ENCODE measurements around the gene CIT.

CIT gene

DNA sequence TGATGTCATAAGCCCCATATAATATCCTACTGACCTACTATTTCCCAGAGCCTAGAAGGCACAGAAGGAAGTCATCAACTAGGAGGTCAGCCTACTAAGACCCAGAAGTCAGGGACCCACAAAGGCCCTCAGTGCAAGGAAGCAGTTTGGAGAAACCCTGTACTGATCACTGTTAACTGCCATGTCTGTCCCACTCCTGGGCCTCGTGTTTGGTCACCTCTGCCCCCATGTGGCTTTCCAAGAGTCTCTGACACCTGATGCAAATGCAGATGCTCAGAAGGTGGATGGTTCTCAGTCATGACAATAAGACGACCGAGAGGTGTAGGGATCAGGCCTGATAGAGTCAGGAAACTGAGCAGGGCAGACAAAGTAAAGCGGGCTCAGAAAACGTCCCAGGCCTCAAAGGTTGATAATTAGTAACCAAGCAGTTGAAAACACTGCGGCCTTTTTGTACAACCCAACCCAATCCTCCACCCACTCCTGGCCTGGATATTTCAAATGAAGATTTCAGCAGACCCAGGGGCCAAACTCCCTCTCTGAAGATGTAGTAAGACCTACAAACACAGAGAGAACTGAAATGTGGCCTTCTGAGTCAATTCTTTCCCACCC, 185.8 kb downstream of the CIT start:
- no peak for DNase-seq

DNA sequence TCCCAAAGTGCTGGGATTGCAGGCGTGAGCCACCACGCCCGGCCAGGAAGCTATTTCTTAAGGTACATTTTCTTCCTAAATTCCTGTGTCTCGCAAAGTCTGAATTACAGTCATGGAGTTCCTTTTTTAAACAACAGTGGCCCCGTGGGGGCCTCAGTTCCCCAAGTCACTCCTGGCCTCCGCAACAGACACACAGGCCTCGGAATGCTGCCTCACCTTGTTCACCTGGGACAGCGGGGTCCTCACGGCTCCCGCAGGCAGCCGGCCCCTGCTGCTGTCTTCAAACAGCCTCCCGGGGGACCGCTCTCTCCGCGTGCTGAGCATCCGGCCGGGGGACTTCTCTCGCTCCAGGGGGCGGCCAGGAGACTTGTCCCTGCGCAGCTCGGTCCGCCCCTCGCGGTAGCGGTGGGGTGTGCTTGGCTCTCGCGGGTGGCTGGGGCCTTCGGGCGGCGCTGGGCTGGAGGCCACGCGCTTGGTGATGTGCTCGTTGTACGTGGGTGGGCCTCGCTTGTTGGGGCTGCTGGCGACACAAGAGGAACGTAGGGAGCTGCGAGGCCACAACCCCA, 187.1 kb downstream of the CIT start:
- no peak for DNase-seq

- DNase-seq = no peak
These were observed 189.2 kb downstream of the CIT start for GRCh38 chr12:119687879-119688278.

DNA sequence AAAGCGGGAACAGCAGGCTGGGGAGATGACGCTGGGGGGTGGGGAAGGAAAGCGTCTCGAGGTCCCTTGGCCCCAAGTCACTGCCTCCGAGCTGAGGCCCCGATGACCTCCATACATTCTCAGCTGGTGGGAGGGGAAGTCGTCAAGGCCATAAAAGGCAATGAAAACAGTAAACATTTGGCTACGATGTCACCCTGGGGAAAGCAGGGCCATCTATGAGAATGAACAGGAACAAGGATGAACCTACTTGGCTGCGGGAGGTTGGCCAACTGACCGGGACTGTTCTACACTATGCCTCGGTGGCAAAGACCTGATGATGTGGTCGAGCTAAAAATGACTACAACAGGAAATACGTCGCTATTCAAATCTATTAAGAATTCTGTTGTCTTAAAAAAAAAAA, 189.7 kb downstream of the CIT start:
- DNase-seq = no peak

- DNase-seq = no peak
These were observed 190.3 kb downstream of the CIT start for GRCh38 chr12:119686776-119687175.

DNA sequence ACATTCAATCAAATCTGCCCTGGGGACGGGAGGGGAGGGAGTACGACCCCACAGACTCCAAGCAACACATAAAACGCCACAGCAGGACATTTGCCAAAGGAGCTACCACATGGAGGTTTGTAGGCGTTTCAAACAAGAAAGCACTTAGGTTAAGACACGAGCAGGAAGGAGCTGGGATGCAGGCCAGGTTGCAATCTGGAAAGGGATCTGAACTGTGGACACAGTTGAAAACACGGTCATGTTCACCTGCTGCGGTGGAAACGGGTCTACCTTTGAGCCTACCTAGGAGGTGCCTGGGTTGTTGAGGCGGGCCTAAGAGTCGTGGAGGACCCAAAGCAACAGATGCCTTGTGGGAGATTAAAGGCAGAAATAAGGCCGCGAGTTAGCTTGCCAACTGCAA, 190.8 kb downstream of the CIT start:
- DNase-seq = no peak

DNA sequence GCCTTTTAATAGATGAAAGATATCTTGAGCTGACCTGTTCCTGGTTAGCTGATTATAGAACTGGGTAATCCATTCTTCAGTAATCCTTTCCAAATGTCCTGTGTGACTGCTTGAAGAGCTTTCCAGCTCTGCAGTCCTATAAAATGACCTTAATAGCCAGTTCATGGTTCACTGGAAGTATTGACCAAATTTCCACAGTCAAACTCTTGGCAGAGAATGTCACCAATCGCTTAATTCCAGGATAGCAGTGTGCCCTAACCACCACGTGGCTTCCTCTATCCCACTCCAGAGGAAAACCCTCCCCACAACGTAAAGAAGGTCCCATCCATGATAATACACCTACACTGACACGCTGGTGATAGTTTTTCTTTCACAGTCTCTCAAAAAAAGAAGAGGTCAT, 191.7 kb downstream of the CIT start:
- DNase-seq = no peak

DNA sequence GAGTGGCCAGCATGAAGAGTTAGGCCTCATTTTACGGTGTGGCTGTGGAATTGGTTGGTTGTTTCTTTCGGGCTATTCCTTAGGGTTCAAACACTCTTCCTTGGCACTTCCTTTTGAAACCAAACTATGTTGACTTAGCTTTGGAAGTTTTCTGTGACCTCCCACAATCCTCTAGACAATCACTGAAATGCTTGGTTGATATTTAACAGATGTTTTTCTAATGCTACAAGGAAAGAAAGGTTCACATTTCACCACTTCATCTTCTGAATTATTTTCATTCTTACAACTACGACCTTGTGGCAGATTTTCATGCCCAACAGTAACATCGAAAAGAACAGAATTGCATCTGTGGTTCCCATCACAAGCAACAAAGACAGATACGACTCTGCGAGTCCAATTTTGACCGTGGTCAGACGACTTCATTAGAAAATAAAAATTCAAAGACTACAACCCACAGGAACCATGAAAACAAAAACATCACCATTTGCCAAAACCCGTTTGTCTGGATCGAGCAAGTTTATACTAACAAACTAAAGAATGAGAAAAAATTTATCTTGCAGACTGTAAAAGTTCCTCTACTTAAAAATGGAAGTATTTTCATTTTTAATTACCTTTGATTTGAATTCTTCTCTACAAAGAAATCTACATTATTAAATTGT, 192.3 kb downstream of the CIT start:
- DNase-seq = no peak

DNA sequence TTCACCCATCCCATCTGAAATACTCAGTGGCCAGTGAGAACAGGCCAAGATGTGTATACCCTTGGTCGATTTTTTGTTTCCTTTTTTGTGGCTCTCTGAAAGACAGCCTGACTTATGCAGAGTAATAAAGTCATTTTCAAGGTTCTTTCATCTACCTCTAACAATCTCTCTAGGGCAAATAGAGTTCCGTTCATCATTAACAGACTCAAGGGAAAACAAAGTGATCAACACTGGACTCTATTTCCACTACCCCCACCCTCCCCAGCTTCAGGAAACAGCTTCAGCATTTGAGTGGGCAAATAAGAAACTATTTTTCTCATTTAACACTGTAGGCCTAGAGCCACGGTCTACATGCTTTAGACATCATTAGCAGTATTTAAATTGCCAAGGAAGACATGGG, 193.3 kb downstream of the CIT start:
- no peak for DNase-seq

- DNase-seq = no peak
These were observed 193.7 kb downstream of the CIT start for GRCh38 chr12:119683413-119683812.

- no peak for DNase-seq
These were observed 194.4 kb downstream of the CIT start for GRCh38 chr12:119682639-119683252.

GRCh38 chr12:119681728-119682638, 195.1 kb downstream of the CIT start:
- DNase-seq = no peak

DNA sequence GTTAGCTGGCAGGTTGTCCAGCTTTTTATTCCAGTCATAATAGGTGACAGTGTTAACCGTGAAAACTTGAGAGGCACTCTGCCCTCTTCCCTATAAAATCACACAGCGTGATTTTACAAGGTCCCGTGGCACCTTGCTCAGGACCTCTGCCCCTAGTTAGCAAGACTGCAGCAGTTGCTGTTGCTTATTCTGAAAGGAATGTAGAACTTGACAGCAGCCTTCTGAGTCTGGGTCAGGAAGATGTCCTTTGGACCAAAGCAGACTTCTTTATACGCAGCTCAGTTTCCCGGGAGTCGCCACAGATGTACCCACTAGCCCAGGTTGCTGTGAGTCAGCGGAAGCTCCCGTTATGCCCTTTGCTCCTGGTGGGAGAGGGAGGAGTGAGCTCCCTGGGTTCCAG, 196.0 kb downstream of the CIT start:
- no peak for DNase-seq

DNA sequence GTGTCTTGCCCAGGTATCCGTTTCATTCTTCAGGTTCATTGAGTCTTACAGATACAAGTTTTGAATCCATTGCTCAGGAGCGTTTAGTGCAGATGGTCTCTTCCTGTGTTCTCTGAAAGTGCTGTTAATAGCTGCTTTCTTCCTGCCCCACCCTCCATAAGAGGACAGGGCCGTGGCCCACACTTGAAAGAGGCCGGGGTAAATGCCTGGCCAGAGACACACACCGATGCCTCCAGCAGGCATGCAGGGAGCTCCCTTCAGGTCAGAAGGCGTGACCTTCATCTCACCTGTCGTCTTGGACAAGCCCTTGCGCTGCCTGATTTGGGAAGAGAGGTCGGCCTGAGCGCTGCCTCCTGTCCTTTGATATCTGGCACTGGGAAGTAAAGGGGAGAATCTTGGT, 197.6 kb downstream of the CIT start:
- no peak for DNase-seq

DNA sequence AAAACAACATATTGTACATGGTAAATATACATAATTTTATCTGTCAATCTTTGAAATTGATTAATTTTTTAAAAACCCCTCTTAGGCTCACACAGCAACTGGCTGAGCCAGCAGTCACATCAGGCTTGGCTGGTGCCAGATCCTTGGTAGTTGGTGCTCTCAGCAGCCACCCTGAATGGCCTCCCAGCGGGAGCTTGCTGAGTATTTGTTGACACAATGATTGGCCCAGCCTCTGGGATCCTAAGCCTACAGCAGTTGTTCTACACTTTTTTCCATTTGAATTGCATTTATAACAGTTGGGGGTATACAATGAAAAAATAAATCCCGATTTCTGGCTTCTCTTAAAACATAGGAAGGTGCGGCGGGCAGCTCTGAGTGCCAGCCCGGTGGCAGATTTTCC, 198.0 kb downstream of the CIT start:
- no peak for DNase-seq

- no peak for DNase-seq
These were observed 198.7 kb downstream of the CIT start for GRCh38 chr12:119678459-119678858.

GRCh38 chr12:119676573-119676972, 200.5 kb downstream of the CIT start:
- no peak for DNase-seq

- DNase-seq = no peak
These were observed 201.1 kb downstream of the CIT start for GRCh38 chr12:119676022-119676421.

GRCh38 chr12:119674560-119674959, 202.6 kb downstream of the CIT start:
- no peak for DNase-seq

GRCh38 chr12:119673634-119674033, 203.5 kb downstream of the CIT start:
- no peak for DNase-seq

- DNase-seq = no peak
These were observed 204.9 kb downstream of the CIT start for GRCh38 chr12:119672194-119672593.

DNA sequence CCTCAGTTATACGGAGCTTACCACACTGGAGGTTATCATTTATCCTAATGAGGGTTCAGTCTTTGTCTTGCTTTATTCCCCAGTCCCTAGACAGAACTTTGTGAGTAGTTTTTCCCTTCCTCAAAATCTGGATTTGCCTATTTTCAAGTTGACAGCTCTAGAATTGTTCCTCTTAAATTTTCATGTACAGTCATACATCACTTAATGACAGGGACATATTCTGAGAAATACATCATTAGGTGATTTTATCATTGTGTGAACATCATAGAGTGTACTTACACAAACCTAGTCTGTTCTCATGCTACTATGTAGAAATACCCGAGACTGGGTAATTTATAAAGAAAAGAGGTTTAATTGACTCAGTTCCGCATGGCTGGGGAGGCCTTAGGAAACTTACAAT, 206.1 kb downstream of the CIT start:
- no peak for DNase-seq

GRCh38 chr12:119669744-119670472, 207.2 kb downstream of the CIT start:
- DNase-seq = no peak

Measured in GDM1 (cell line).